GM18511 (cell line): ENCODE data around the gene MFSD2A.
"Not testable (repeated sequence)": the region's sequence is repeated elsewhere in the genome, so short reads cannot be mapped to it uniquely, and the experiment has no call there.

ENCODE experiments used
- ATAC-seq: cut with Tn5 transposase; IDR thresholded peaks from one replicate; pipeline ENCODE4 v1.9.1; 2021; ENCODE audit warnings: mild to moderate bottlenecking, moderate library complexity; ENCODE audit not compliant: unreplicated experiment

Gene MFSD2A

DNA sequence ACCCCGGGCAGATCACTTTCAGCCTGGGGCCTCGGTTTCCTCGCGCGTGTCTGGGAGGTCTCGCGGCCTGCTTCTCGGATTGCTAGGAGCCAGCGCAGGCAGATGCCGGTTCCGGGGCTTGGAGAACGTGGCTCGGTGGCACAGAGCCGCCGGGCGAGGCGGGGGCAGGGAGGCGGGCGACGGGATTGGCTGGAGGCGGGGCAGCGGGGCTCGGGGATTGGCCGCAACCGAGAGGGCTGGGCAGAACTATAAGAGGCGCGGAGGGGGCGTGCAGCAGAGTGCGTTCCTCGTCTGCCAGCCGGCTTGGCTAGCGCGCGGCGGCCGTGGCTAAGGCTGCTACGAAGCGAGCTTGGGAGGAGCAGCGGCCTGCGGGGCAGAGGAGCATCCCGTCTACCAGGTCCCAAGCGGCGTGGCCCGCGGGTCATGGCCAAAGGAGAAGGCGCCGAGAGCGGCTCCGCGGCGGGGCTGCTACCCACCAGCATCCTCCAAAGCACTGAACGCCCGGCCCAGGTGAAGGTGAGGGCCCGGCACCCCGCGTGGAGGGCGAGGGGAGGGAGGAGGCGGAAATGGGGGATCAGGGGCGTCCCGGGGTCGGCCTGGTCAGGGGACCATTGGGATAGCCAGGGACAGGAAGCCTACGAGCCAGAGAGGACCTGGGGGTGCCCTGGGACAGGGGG is at the start of gene MFSD2A:
MFSD2A (plus strand) TSS at position 276 of the 677 bp plus-strand sequence; CDS start at position 424, 148 bp downstream.
- peak; percentile 83 for ATAC-seq

- no peak for ATAC-seq
These were observed 49.8 kb upstream of the MFSD2A start for GRCh38 chr1:39905172-39905571.

- no peak for ATAC-seq
These were observed 47.2 kb upstream of the MFSD2A start for GRCh38 chr1:39907528-39908453.

GRCh38 chr1:39908534-39908933 is 46.4 kb upstream of the MFSD2A start:
- no peak for ATAC-seq

- ATAC-seq: no peak
These were observed 44.7 kb upstream of the MFSD2A start for GRCh38 chr1:39910263-39910662.

DNA sequence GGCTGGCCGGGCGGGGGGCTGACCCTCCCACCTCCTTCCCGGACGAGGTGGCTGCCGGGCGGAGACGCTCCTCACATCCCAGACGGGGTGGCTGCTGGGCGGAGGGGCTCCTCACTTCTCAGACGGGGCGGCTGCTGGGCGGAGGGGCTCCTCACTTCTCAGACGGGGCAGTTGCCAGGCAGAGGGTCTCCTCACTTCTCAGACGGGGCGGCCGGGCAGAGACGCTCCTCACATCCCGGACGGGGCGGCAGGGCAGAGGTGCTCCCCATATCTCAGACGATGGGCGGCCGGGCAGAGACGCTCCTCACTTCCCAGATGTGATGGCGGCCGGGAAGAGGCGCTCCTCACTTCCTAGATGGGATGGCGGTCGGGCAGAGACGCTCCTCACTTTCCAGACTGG is 41.8 kb upstream of the MFSD2A start:
- ATAC-seq: not testable (repeated sequence)

GRCh38 chr1:39915499-39916129 is 39.3 kb upstream of the MFSD2A start:
- ATAC-seq: no peak

DNA sequence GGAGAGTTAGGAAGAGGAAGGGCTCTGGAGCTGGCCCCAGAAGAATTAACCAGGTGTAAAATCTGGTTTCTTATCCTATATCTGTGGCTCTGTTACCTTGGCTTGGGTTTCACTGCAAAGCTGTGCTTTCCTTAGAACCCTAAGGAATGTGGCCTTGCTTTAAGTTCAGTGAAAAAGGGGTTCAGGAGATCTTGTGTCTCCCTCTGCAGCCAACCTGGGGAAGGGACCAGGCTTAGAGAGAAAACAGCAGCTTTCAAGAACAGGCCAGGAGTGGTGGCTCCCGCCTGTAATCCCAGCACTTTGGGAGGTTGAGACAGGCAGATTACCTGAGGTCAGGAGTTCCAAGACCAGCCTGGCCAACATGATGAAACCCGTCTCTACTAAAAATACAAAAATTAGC is 37.1 kb upstream of the MFSD2A start:
- no peak for ATAC-seq

DNA sequence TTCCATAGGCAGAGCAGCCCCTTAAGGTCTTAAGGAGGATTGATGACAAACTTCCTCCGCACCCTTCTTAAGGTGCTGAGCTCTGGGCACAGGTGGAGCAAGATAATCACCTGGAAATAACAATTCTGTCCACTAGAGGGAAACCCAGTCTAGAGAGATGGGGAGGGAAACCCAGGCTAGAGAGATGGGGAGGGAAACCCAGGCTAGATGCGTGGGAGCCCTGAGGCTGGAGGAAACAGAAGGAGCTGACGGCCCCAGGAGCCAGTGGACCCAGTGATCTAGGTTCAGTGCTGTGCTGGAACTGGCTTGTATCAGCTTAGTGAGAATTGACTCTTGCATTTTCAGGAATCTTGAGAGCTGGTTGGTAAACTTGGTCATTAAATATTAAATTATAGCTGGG is 35.4 kb upstream of the MFSD2A start:
- ATAC-seq: peak; percentile 51

DNA sequence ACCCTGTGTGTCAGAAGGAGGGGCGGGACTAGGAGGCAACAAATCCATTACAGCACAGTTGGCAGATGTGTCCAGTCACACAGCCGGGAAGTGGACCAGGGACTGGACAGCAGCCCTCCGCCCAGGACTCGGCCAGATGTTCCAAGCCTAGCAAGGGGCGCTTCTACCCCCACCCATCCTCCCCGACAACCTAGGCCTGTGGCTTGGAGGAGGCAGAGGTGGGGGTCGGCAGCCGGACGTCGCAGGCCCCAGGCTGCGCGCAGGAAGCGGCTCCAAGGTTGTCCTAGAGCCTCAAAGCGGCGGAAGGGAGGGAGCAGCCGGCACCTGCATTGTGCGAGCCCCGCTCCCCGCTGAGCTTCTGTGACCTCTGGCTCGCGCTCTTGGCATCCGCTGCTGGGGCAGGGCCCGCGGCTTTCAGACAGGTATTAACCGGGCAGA is 32.7 kb upstream of the MFSD2A start:
- no peak for ATAC-seq

DNA sequence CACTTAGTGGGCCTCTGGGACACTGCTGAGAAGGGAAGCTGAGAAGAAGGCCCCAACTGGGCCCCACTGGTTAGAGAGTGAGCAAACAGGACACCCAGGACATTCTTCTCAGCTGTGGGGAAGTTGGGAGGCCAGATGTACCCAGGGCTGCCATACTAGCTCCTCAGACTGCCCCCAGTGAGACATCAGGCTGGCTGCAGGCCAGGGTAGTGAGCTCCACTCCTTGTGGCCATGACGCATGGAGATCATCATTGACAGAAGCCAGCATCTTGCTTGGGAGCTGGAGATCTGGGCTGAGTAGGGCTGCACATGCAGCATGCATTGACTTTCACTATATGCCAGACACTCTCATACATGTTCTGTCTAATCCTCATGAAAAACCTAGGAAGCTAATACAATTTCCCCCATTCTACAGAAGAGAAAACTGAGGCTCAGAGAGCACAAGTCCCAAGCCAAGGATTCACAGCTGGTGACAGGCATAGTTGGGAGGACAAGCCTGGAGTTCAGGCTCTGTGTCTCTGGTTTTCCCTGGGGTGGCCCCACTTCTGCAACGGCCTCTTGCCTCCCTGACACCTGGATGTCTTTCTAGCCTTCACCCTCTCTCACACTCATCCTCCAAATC is 29.1 kb upstream of the MFSD2A start:
- ATAC-seq: no peak

DNA sequence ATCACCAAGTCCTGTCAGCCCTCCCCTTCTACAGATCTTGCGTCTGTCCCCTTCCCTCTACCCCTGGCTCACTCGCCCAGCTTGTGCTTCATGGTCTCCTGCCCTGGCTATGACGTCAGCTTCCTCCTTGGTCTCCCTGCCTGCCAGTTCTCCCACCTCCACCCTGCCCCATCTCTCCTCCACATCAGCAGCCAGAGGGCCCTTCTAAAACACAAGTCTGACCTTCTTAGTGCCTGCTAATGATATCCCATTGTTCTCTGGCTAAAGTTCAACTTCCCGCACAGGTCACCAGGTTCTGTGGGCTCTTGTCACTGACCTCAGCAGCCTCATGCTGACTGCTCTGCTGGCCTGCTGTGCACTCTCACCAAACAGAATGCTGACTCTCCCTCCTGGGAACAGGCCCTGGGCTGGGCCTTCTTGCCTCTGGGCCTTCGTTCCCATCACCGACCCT is 28.6 kb upstream of the MFSD2A start:
- ATAC-seq: no peak

DNA sequence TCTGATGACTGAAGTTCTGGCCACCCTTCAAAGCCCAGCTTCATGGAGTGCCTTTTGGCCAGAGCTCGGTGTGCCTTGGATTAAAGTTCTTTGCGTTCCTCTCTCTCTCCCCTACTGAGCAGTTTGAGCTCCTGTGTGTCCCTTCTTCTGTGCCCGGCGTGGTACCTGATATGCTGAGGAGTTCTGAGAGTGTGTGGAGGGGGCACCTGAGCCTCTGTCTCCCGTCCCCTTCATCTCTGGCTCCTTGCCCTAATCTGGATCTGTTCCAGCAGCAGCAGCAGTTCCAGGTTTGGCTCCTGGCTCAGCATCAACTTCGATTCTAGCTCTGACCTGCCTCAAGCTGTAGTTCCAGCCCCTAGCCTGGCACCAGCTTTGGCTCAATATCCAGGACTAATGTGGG is 28.1 kb upstream of the MFSD2A start:
- no peak for ATAC-seq

GRCh38 chr1:39927538-39927937 is 27.4 kb upstream of the MFSD2A start:
- no peak for ATAC-seq

DNA sequence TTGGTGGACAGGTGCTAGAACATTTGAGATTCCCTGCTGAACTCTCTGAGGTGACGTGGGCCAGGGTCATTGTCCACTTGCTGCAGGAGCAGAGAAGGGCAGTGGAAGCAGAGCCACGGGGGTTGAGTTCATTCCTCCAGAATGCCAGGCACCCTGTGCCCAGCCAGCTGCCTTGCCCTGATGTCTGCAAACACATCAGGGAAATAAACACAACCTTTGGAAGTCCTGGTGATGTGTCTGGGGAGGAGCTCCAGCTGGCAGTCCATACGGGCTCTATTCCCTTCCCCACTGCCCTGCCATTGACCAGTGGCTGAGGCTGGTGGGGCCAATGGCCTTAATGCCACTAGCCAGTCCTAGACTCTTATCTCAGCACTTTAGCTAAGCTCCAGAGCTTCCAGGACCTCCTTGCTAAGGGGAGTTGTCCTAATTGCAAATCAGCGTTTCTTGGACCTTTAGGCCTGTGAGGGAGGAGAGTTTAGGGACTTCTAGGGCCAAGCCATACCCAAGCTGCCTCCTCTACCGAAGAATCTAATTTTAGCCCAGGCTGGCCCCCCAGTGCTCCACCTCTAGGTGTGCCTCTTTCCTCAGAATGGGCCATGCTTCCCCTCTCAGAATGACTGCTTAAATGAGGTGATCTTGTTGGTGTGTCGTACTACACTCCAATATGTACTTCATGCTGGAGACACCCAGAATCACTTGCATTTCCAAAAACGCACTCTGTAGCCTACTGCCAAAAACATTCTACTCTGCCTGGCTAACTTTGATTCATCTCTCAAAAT is 25.9 kb upstream of the MFSD2A start:
- ATAC-seq: no peak

GRCh38 chr1:39933956-39934941 is 20.7 kb upstream of the MFSD2A start:
- ATAC-seq: no peak

DNA sequence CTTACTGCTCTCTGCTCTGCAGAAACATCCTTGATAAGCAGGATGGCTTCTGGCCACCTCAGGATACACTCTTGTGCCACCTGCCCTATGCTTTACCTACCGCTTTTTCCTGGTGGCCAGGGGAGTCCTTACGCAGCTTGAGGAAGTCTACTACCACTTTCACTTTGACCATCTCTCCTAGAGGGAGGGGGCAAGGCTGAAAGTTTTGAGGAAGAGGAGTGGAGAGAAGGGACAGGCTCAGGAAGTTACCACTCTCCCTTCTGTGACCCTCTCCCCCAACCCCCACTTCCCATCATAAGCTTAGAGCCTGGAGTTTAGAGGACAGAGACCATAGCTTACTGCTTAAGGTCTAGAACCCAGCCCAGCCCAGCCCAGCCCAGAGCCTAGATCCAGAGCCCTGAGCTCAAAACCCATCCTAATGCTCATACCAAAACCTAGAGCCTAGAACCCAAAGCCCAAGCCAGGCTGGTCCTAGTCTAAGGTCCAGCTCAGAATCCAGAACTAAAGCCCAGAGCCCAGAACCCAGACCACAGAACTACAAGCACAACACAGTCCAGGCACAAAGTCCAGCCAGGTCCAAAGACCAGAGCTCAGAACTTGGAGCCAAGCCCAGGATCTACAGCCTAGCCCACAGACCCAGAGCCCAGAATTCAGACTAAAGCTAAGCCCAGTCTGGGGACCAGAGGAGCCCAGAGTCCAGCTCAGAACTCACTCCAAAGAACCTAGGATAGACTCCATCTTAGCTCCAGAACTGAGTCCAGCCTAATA is 18.0 kb upstream of the MFSD2A start:
- ATAC-seq: no peak

DNA sequence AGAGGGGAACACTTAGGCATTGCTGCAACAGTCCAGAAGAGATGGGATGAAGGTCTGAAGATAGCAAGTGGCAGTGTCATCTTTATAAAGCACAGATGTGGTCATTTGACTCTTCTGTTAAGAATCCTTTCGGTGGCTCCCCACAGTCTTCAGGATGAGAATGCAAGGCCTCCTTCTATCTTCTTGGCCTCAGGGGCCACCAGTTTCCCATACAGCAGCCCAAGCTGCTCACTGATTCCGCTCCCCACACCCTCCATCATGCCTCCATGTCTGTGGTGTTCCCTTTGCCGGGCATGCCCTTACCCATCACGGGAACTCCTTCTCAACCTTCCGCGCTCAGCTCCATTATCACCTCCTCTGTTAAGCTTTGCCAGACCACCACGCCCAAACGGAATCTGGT is 16.1 kb upstream of the MFSD2A start:
- no peak for ATAC-seq
